Dendritic cell treated with granulocyte-macrophage colony-stimulating factor and Interleukin-4, amounts not matched to agents 40 ng/mL and 50 ng/mL, for 4 days (primary cell): Measurements from ENCODE around the gene NR3C2.

Experiments
- H3K27ac Mint-ChIP-seq: one replicate; pipeline ENCODE4 v1.8.0; 2022; ENCODE audit warnings: mild to moderate bottlenecking, mixed read lengths
- H3K27me3 Mint-ChIP-seq: one replicate; pipeline ENCODE4 v1.8.0; 2022; ENCODE audit warnings: mild to moderate bottlenecking, mixed read lengths
- H3K36me3 Mint-ChIP-seq: one replicate; pipeline ENCODE4 v1.8.0; 2022; ENCODE audit warnings: low read depth, mixed read lengths
- H3K4me1 Mint-ChIP-seq: one replicate; pipeline ENCODE4 v1.8.0; 2022; ENCODE audit warnings: low read depth, mixed read lengths
- H3K4me3 Mint-ChIP-seq: one replicate; pipeline ENCODE4 v1.8.0; 2022; ENCODE audit warnings: mild to moderate bottlenecking, moderate library complexity, mixed read lengths
- H3K9me3 Mint-ChIP-seq: one replicate; pipeline ENCODE4 v1.8.0; 2022; ENCODE audit warnings: mixed read lengths
- intact Hi-C: fragments of 100-400 bp; cut with micrococcal nuclease; formaldehyde crosslinking; loops from one replicate; pipeline ENCODE4 v1.15.0; 2022

NR3C2 gene

DNA sequence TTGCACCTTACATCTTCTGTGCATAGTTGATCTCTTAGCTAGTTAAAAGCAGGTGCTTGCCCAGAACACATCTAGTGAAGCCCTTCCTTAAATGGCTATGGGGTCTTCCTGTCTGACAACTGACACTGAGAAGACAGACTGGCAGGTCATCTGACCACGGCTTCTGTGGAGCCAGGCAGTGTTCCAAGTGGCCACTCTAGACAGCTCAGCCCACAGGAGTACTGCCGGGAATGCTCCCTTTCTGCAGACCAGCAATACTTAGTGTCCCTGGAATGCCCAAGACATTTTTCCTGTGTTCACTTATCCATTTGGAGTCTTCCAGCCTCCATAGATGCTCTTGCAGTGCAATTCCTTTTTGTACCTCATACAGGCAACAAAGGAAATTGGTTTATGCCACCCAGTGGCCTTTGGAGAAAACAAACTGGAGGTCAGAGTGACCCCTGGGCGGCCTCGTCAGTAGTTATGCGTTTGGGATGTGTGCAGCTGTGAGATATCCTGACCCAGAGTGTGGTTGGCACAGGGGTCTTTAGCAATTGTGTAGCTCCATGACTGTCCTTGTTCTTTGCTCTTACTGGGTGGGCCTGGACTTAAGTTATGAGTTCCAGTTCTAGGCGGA is 374.8 kb downstream of the NR3C2 start:
- intact Hi-C loops, result no loop called here
- no peaks in the 10 kb centered on the region for H3K9me3 Mint-ChIP-seq
- H3K27ac Mint-ChIP-seq, result no peak overlapping the region
- no peak overlapping the region for H3K4me3 Mint-ChIP-seq
- H3K4me1 Mint-ChIP-seq, result peaks cover 19% of the 10 kb centered on the region
- peaks cover 100% of the 10 kb centered on the region for H3K36me3 Mint-ChIP-seq
- no peaks in the 10 kb centered on the region for H3K27me3 Mint-ChIP-seq

- H3K4me1 Mint-ChIP-seq, result peaks cover 35% of the 10 kb centered on the region
- H3K36me3 Mint-ChIP-seq, result peaks cover 100% of the 10 kb centered on the region
- H3K4me3 Mint-ChIP-seq, result no peak overlapping the region
- intact Hi-C loops, result no loop called here
- H3K27me3 Mint-ChIP-seq, result no peaks in the 10 kb centered on the region
- no peak overlapping the region for H3K27ac Mint-ChIP-seq
- H3K9me3 Mint-ChIP-seq, result no peaks in the 10 kb centered on the region
Observed at GRCh38 chr4:148065075-148065474, 377.1 kb downstream of the NR3C2 start.

GRCh38 chr4:148064451-148064850 is 377.8 kb downstream of the NR3C2 start:
- intact Hi-C loops, result no loop called here
- H3K4me1 Mint-ChIP-seq, result peaks cover 40% of the 10 kb centered on the region
- no peaks in the 10 kb centered on the region for H3K9me3 Mint-ChIP-seq
- H3K27ac Mint-ChIP-seq, result no peak overlapping the region
- H3K27me3 Mint-ChIP-seq, result no peaks in the 10 kb centered on the region
- H3K4me3 Mint-ChIP-seq, result no peak overlapping the region
- peaks cover 100% of the 10 kb centered on the region for H3K36me3 Mint-ChIP-seq

- peaks cover 61% of the 10 kb centered on the region for H3K4me1 Mint-ChIP-seq
- no peaks in the 10 kb centered on the region for H3K9me3 Mint-ChIP-seq
- intact Hi-C loops, result no loop called here
- no peak overlapping the region for H3K4me3 Mint-ChIP-seq
- H3K27ac Mint-ChIP-seq, result no peak overlapping the region
- peaks cover 96% of the 10 kb centered on the region for H3K36me3 Mint-ChIP-seq
- no peaks in the 10 kb centered on the region for H3K27me3 Mint-ChIP-seq
Observed at GRCh38 chr4:148062301-148062950, 379.8 kb downstream of the NR3C2 start.

DNA sequence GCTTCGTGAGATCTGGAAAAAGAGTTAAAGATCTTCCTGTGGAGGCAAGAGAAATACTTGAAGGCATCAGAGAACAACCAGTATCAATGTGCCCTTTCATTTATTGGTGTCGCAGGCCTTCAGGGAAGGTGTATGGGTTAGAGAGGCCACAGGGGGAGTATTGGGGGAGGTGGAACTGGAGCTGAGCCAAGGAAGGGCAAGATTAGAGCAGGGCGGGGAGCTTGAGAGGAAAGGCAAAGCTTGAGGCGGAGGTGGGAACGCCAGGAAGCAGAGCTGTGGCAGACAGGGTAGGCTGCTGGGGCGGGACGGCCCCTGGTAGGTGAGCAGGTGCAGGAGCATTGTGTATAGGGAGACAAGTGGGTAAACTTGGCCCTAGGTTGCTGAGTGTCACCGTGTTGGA is 380.4 kb downstream of the NR3C2 start:
- intact Hi-C loops, result no loop called here
- no peaks in the 10 kb centered on the region for H3K9me3 Mint-ChIP-seq
- H3K27ac Mint-ChIP-seq, result peak overlapping the region; percentile 56
- H3K36me3 Mint-ChIP-seq, result peaks cover 94% of the 10 kb centered on the region
- H3K27me3 Mint-ChIP-seq, result no peaks in the 10 kb centered on the region
- H3K4me1 Mint-ChIP-seq, result peaks cover 67% of the 10 kb centered on the region
- no peak overlapping the region for H3K4me3 Mint-ChIP-seq

GRCh38 chr4:148061141-148061481 is 381.1 kb downstream of the NR3C2 start:
- Mint-ChIP-seq H3K27ac (no peak overlapping the region), H3K4me1 (peaks cover 72% of the 10 kb centered on the region), H3K4me3 (no peak overlapping the region), H3K27me3 (no peaks in the 10 kb centered on the region), H3K9me3 (no peaks in the 10 kb centered on the region), H3K36me3 (peaks cover 87% of the 10 kb centered on the region)
- intact Hi-C loops, result no loop called here

- intact Hi-C loops, result no loop called here
- Mint-ChIP-seq H3K27ac (no peak overlapping the region), H3K9me3 (no peaks in the 10 kb centered on the region)
Observed at GRCh38 chr4:148060264-148061140, 381.7 kb downstream of the NR3C2 start.

GRCh38 chr4:148059617-148060180 is 382.5 kb downstream of the NR3C2 start:
- no peak overlapping the region for H3K4me3 Mint-ChIP-seq
- H3K4me1 Mint-ChIP-seq, result peaks cover 81% of the 10 kb centered on the region

More at GRCh38 chr4:148060264-148061140, 381.7 kb downstream of the NR3C2 start:
- Mint-ChIP-seq H3K27me3 (no peaks in the 10 kb centered on the region), H3K36me3 (peaks cover 87% of the 10 kb centered on the region), H3K4me1 (peaks cover 78% of the 10 kb centered on the region), H3K4me3 (no peak overlapping the region)

GRCh38 chr4:148057984-148058859 is 384.0 kb downstream of the NR3C2 start:
- Mint-ChIP-seq H3K4me1 (peaks cover 82% of the 10 kb centered on the region), H3K27me3 (no peaks in the 10 kb centered on the region), H3K27ac (peak overlapping the region; percentile 32), H3K4me3 (no peak overlapping the region), H3K9me3 (no peaks in the 10 kb centered on the region), H3K36me3 (peaks cover 83% of the 10 kb centered on the region)
- intact Hi-C loops, result no loop called here

More at GRCh38 chr4:148059617-148060180, 382.5 kb downstream of the NR3C2 start:
- Mint-ChIP-seq H3K27me3 (no peaks in the 10 kb centered on the region), H3K36me3 (peaks cover 87% of the 10 kb centered on the region), H3K9me3 (no peaks in the 10 kb centered on the region), H3K27ac (peak overlapping the region; percentile 6)
- intact Hi-C loops, result no loop called here

- Mint-ChIP-seq H3K4me1 (peaks cover 85% of the 10 kb centered on the region), H3K27ac (no peak overlapping the region), H3K9me3 (no peaks in the 10 kb centered on the region), H3K36me3 (peaks cover 83% of the 10 kb centered on the region), H3K4me3 (no peak overlapping the region), H3K27me3 (no peaks in the 10 kb centered on the region)
- intact Hi-C loops, result no loop called here
Observed at GRCh38 chr4:148057516-148057915, 384.7 kb downstream of the NR3C2 start.

- peaks cover 83% of the 10 kb centered on the region for H3K36me3 Mint-ChIP-seq
- H3K27me3 Mint-ChIP-seq, result no peaks in the 10 kb centered on the region
- H3K4me3 Mint-ChIP-seq, result no peak overlapping the region
- peaks cover 87% of the 10 kb centered on the region for H3K4me1 Mint-ChIP-seq
- no peak overlapping the region for H3K27ac Mint-ChIP-seq
- intact Hi-C loops, result no loop called here
- H3K9me3 Mint-ChIP-seq, result no peaks in the 10 kb centered on the region
Observed at GRCh38 chr4:148056879-148057278, 385.3 kb downstream of the NR3C2 start.

- Mint-ChIP-seq H3K9me3 (no peaks in the 10 kb centered on the region), H3K4me1 (peaks cover 93% of the 10 kb centered on the region), H3K4me3 (no peak overlapping the region), H3K36me3 (peaks cover 83% of the 10 kb centered on the region), H3K27me3 (no peaks in the 10 kb centered on the region), H3K27ac (peak overlapping the region; percentile 27)
- intact Hi-C loops, result no loop called here
Observed at GRCh38 chr4:148055844-148056243, 386.4 kb downstream of the NR3C2 start.

DNA sequence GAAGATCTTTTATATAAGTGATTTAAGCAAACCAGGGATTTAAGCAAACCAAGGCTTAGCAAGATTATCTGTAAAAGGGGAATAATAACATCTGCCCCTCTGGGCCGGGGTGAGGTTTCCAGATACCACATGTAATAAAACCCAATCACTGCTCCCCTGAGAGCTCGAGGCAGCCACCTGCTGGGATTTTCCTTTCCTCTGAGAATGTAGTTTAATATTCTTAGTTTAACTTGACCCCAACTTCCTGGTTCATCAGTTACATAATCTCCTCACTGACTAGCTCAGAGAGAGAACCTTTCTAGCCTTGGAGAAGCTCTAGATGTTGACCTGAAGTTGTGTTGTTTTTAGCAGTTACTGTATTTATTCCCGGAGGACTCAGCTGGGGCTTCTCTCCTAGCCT is 387.9 kb downstream of the NR3C2 start:
- no peak overlapping the region for H3K27ac Mint-ChIP-seq
- H3K4me1 Mint-ChIP-seq, result peaks cover 84% of the 10 kb centered on the region
- intact Hi-C loops, result no loop called here
- peaks cover 81% of the 10 kb centered on the region for H3K36me3 Mint-ChIP-seq
- H3K9me3 Mint-ChIP-seq, result no peaks in the 10 kb centered on the region
- H3K4me3 Mint-ChIP-seq, result no peak overlapping the region
- H3K27me3 Mint-ChIP-seq, result no peaks in the 10 kb centered on the region
